SKM-1 (cell line): ENCODE data around the gene PRKRA.
A peak's percentile ranks its signal among the peaks of the same experiment; 100 is the strongest.
"Not testable (repeated sequence)": the region's sequence is repeated elsewhere in the genome, so short reads cannot be mapped to it uniquely, and the experiment has no call there.

Experiments
- DNase-seq: peaks from one replicate; lab custom pipeline; 2025; ENCODE audit not compliant: unreplicated experiment; lab: John Stamatoyannopoulos, UW

PRKRA gene

GRCh38 chr2:178469219-178469849 lies 18.4 kb upstream of the PRKRA start:
- no peak for DNase-seq

GRCh38 chr2:178457390-178457886 lies 6.5 kb upstream of the PRKRA start:
- DNase-seq: no peak

DNA sequence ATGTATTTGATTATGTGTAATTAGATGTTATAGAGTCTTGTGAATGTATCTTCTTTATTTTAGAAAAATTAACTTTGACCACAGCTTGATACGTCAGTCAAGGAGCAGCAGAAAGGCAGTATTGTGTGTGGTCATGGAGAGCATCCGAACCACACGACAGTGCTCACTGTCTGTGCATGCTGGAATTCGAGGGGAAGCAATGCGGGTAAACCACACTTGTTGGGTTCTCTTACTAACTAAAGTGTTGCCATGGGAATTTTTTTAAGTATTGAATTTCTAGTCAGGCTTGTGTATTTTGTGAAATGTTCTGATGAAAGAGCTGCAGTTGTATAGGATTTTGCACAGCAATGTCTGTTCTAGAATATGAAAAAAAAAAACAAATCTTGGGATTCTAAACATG lies 5.0 kb upstream of the PRKRA start:
- no peak for DNase-seq

GRCh38 chr2:178452870-178453269 lies 1.9 kb upstream of the PRKRA start:
- DNase-seq: no peak

DNA sequence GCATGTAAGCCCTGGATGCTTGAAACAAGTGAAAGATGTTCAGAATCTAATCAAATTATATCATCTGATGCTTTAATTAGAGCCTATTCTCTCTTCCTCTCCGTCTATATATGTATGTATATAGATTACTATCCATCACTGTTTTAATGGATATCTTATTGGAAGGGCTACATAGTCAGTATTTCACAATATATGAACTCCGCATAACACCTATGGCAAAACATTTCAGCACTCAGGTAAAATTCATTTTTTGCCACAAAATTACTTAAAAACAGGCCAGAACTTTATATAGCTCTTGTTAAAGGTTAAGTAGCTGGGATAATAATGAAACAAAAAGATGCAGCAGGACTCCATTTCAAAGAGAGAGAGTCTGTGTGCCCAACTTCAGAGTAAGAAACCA lies 1.4 kb upstream of the PRKRA start:
- no peak for DNase-seq

- peak; percentile 39 for DNase-seq
Observed at GRCh38 chr2:178450524-178450773, 526 bp downstream of the PRKRA start.

DNA sequence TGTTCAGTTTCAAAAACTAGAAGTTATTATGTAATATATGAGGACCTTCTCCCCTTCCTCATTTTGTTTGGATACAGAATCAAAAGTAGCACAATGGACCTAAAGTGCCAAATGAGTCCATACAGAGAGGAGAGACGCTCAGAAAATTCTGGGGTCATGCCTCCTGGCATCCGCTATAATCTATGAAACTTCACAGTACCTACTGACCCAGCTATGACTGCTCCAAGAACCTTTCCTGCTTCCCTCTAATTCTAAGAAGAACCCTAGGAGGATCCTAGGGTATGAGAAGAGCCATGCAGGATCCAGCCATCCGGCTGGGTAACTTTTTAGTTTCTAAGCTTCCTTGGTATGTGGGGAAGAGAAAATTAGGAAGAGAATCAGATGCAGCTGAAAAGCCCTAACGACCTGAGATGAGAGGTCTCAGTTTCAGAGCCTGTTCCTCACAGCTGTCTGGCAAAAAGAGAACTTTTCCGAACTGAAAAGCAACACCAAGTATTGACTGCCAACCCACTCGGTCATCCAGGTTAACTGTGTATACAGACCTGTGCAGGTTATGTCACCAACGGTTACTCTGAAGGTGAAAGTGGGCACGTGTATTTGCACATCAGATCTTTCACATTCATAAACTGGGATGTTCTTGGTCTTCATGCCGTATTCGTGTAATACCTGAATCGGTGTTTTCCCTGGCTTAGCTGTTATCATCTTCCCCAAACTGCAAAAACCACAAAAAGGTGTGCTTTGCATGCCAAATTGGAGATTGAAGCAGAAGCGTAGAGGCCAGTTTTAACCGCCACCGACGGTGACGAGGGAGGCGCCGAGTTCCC lies 1.1 kb downstream of the PRKRA start:
- DNase-seq: no peak

GRCh38 chr2:178448968-178449661 lies 1.9 kb downstream of the PRKRA start:
- DNase-seq: no peak

- no peak for DNase-seq
Observed at GRCh38 chr2:178441426-178441825, 9.5 kb downstream of the PRKRA start.

GRCh38 chr2:178436662-178437061 lies 14.3 kb downstream of the PRKRA start:
- no peak for DNase-seq

GRCh38 chr2:178429336-178429735 lies 21.6 kb downstream of the PRKRA start:
- no peak for DNase-seq

DNA sequence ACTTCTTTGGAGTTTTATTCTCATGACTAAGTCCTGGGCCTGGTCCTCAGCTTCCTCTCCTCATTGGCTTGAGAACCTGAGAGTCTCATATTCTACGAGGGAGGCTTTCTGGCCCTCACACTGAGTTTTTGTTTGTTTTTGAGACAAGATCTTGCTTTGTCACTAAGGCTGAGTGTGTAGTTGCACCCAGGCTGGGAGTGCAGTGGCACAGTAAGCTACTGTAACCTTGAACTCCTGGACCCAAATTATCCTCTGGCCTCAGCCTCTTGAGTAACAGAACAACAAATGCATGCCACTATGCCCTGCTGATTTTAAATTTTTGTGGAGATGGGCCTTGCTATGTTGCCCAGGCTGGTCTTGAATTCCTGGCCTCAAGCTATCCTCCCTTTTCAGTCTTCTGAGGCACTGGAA lies 22.6 kb downstream of the PRKRA start:
- DNase-seq: no peak

DNA sequence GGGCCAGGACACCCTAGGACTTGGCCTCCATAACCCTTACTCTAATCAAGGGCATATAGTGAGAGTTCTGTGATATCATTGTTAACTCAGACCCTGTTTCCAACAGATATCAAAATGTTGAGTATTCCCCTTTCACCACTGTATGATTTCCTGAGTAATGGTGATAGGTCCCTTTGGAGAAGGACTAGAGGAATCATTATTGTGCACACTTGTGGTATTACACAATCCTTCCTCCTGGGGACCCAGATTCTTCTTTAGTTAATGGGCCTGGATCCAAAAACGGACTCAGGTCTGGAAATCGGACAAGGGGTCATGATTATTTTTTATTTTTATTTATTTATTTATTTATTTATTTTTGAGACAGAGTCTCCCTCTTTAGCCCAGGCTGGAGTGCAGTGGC lies 23.5 kb downstream of the PRKRA start:
- no peak for DNase-seq

GRCh38 chr2:178426388-178426787 lies 24.6 kb downstream of the PRKRA start:
- DNase-seq: no peak

GRCh38 chr2:178425255-178425827 lies 25.6 kb downstream of the PRKRA start:
- DNase-seq: no peak

DNA sequence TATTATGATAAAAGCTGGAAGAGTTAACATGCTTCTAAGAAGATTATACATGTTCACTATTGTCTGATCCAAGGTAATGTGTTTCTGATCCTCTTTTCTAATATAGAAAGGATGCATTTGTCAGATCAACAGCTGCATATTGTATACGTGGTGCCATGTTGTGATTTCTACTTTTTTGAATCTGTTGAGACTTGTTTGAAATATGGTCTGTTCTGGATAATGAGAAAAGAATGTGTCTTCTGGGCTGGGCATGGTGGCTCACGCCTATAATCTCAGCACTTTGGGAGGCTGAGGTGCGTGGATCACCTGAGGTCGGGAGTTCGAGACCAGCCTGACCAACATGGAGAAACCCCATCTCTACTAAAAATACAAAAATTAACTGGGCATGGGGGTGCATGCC lies 27.2 kb downstream of the PRKRA start:
- DNase-seq: not testable (repeated sequence)

DNA sequence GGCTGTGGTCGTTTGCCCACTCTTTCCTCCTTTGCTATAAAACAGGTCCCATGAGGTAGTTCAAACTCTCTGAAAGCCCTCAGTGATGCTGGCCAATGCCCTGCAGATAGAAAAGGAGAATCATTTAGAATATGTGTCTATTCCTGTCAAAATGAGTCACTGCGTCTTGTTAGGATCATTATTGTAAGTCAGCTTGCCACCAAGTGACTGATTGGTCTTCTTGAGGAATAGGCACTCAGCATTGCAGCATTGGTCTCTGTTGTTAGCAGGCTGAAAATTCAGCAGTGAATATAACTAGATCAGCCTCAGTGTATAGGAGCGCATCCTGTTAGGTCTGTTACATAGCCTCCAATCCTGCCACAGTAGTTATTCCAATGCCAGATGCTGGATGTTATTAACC lies 28.9 kb downstream of the PRKRA start:
- no peak for DNase-seq

GRCh38 chr2:178420463-178420999 lies 30.4 kb downstream of the PRKRA start:
- DNase-seq: peak; percentile 30

DNA sequence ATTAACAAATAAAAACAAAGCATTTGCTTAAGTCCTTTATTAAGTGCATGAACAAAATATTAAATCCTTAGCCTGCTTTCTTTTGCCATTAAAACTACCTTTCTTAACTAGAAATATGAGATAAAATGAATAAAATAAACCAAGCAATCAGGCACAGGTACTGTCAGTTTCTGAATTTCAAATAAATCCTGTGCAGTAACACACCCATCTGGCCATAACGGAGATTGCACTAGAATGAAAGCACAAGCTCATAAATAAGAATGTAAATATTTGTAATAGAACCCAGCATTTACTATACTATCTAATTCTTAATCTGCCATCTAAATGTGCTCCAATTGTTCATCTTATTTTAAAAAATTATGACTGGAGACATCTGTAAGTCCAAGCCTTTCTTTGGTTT lies 31.9 kb downstream of the PRKRA start:
- DNase-seq: no peak

DNA sequence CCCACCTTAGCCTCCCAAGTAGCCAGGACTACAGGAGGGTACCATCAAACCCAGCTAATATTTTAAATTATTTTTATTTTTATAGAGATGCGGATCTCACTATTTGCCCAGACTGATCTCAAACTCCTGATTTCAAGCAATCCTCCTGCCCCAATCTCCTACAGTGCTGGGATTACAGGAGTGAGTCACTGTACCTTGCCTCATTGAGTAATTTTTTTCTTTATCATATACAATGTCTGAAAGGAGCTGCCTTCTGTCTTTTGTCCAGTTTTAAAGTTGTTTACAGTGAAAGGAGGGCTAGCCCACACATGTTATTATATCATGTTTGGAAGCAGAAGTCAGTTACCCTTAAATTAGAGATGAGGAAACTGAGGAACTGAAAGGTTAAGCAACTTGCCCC lies 32.5 kb downstream of the PRKRA start:
- no peak for DNase-seq

DNA sequence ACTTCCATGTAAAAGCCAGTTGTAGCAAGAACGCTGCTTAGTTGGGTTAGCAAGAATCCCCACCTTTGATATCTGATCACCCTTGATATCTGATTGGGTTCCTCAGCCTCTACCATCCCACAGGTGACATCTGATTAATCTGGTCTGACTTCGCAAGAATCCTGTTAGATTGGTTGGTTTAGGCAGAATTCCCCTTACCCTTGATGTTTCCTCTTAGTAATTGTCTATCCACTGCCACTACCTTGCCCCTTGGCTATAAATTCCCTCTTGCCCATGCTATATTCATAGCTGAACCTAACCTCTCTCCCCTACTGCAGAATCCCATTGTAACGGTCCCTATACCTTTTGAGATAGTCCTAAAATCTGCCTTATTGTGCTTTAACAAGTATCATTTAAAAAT lies 33.1 kb downstream of the PRKRA start:
- DNase-seq: no peak

- DNase-seq: no peak
Observed at GRCh38 chr2:178415979-178416378, 35.0 kb downstream of the PRKRA start.
